Mesendoderm (in vitro differentiated cells): ENCODE results near the gene BBOX1.

Experiments used
- DNase-seq: peaks from one replicate; pipeline ENCODE4 v3.0.0; 2013
- H2AK5ac ChIP-seq: 2 replicates; pipeline ENCODE4 v1.6.1; 2013; ENCODE audit warnings: low read length, inconsistent platforms
- H2BK120ac ChIP-seq: 2 replicates; pipeline ENCODE4 v1.6.1; 2013; ENCODE audit warnings: low read depth, mild to moderate bottlenecking, low read length, moderate library complexity, mixed read lengths
- H2BK15ac ChIP-seq: replicated peaks from 2 replicates; pipeline ENCODE4 v1.6.1; 2013; ENCODE audit warnings: low read depth, mild to moderate bottlenecking, moderate library complexity
- H2BK5ac ChIP-seq: 2 replicates; pipeline ENCODE4 v1.6.1; 2013; ENCODE audit warnings: low read length, inconsistent platforms
- H3K18ac ChIP-seq: 2 replicates; pipeline ENCODE4 v1.6.1; 2013; ENCODE audit warnings: mild to moderate bottlenecking, low read length, mixed read lengths
- H3K23ac ChIP-seq: one replicate; pipeline ENCODE4 v1.6.1; 2013; ENCODE audit warnings: low read length
- H3K27ac ChIP-seq: 2 replicates; pipeline ENCODE4 v1.5.1; 2013; ENCODE audit warnings: low read depth, mild to moderate bottlenecking, inconsistent platforms, low read length, moderate library complexity
- H3K27me3 ChIP-seq: 2 replicates; pipeline ENCODE4 v1.6.1; 2013; ENCODE audit warnings: low read length, control low read depth, mild to moderate bottlenecking, inconsistent platforms; ENCODE audit not compliant: insufficient read depth, poor library complexity
- H3K36me3 ChIP-seq: 2 replicates; pipeline ENCODE4 v1.6.1; 2013; ENCODE audit warnings: low read length, inconsistent platforms; ENCODE audit not compliant: control insufficient read depth, insufficient read depth
- H3K4ac ChIP-seq: one replicate; pipeline ENCODE4 v1.6.1; 2013; ENCODE audit warnings: low read depth, mild to moderate bottlenecking, low read length, moderate library complexity
- H3K4me1 ChIP-seq: 2 replicates; pipeline ENCODE4 v1.6.1; 2013; ENCODE audit warnings: low read depth, low read length, inconsistent platforms; ENCODE audit not compliant: control insufficient read depth
- H3K4me2 ChIP-seq: 2 replicates; pipeline ENCODE4 v1.6.1; 2013; ENCODE audit warnings: low read length
- H3K4me3 ChIP-seq: 2 replicates; pipeline ENCODE4 v1.5.1; 2013; ENCODE audit warnings: mild to moderate bottlenecking, low read length
- H3K56ac ChIP-seq: one replicate; pipeline ENCODE4 v1.6.1; 2013; ENCODE audit warnings: low read length
- H3K79me1 ChIP-seq: 2 replicates; pipeline ENCODE4 v1.6.1; 2013; ENCODE audit warnings: low read length, inconsistent platforms
- H3K79me2 ChIP-seq: 2 replicates; pipeline ENCODE4 v1.6.1; 2013; ENCODE audit warnings: mild to moderate bottlenecking, low read length; ENCODE audit not compliant: control insufficient read depth, insufficient read depth
- H3K9ac ChIP-seq: 2 replicates; pipeline ENCODE4 v1.6.1; 2013; ENCODE audit warnings: low read length, inconsistent platforms
- H4K5ac ChIP-seq: one replicate; pipeline ENCODE4 v1.6.1; 2013; ENCODE audit warnings: low read length
- H4K8ac ChIP-seq: one replicate; pipeline ENCODE4 v1.6.1; 2013; ENCODE audit warnings: low read depth, mild to moderate bottlenecking, control low read depth, low read length, moderate library complexity
- WGBS: extraction: QIAGEN DNeasy Blood & Tissue Kit; methylation state at CpG from one replicate; pipeline ENCODE4 v1.1.7; 2013; ENCODE audit warnings: low lambda C conversion rate, missing lambda C conversion rate; ENCODE audit not compliant: insufficient coverage; ENCODE audit errors: extremely low coverage; 5-methylcytosine and 5-hydroxymethylcytosine counted together

The BBOX1 gene

GRCh38 chr11:27083241-27083640 lies 42.6 kb downstream of the BBOX1 start:
- no peak overlapping the region for H3K4me2 ChIP-seq
- H2BK15ac ChIP-seq = no peak overlapping the region
- no CpG with 5 or more reads among the region's 2 CpGs for WGBS
- no peak overlapping the region for H3K4ac ChIP-seq
- DNase-seq = no peak
- no peak overlapping the region for H2AK5ac ChIP-seq
- no peak overlapping the region for H3K9ac ChIP-seq
- H3K79me1 ChIP-seq = no peaks in the 10 kb centered on the region
- no peaks in the 10 kb centered on the region for H3K4me1 ChIP-seq
- no peak overlapping the region for H3K27ac ChIP-seq
- H3K56ac ChIP-seq = no peak overlapping the region
- H3K23ac ChIP-seq = no peak overlapping the region
- no peak overlapping the region for H2BK5ac ChIP-seq
- H3K79me2 ChIP-seq = no peaks in the 10 kb centered on the region
- no peak overlapping the region for H3K4me3 ChIP-seq
- H4K5ac ChIP-seq = no peak overlapping the region
- H4K8ac ChIP-seq = no peak overlapping the region
- no peaks in the 10 kb centered on the region for H3K36me3 ChIP-seq
- H3K27me3 ChIP-seq = no peaks in the 10 kb centered on the region
- H3K18ac ChIP-seq = no peak overlapping the region
- H2BK120ac ChIP-seq = no peak overlapping the region

GRCh38 chr11:27083782-27084181 lies 43.2 kb downstream of the BBOX1 start:
- H4K5ac ChIP-seq = no peak overlapping the region
- H3K36me3 ChIP-seq = no peaks in the 10 kb centered on the region
- no peaks in the 10 kb centered on the region for H3K79me2 ChIP-seq
- no peak overlapping the region for H3K4me3 ChIP-seq
- H3K27me3 ChIP-seq = no peaks in the 10 kb centered on the region
- H3K4me1 ChIP-seq = no peaks in the 10 kb centered on the region
- H3K4me2 ChIP-seq = no peak overlapping the region
- H4K8ac ChIP-seq = no peak overlapping the region
- no peak overlapping the region for H3K56ac ChIP-seq
- no peak overlapping the region for H3K9ac ChIP-seq
- H2BK120ac ChIP-seq = no peak overlapping the region
- H3K18ac ChIP-seq = no peak overlapping the region
- H2BK15ac ChIP-seq = no peak overlapping the region
- H3K4ac ChIP-seq = no peak overlapping the region
- H3K23ac ChIP-seq = no peak overlapping the region
- DNase-seq = no peak
- H2BK5ac ChIP-seq = no peak overlapping the region
- H3K79me1 ChIP-seq = no peaks in the 10 kb centered on the region
- H3K27ac ChIP-seq = no peak overlapping the region
- no peak overlapping the region for H2AK5ac ChIP-seq

GRCh38 chr11:27084518-27084917 lies 43.9 kb downstream of the BBOX1 start:
- no peak for DNase-seq
- Histone ChIP-seq H3K4me2 (no peak overlapping the region), H3K79me1 (no peaks in the 10 kb centered on the region), H3K79me2 (no peaks in the 10 kb centered on the region), H4K8ac (no peak overlapping the region), H2BK15ac (no peak overlapping the region), H3K4me1 (no peaks in the 10 kb centered on the region), H2BK5ac (no peak overlapping the region), H3K36me3 (no peaks in the 10 kb centered on the region), H3K27me3 (no peaks in the 10 kb centered on the region), H3K18ac (no peak overlapping the region), H4K5ac (no peak overlapping the region), H3K9ac (no peak overlapping the region), H2AK5ac (no peak overlapping the region), H3K27ac (no peak overlapping the region), H3K4ac (no peak overlapping the region), H3K56ac (no peak overlapping the region), H2BK120ac (no peak overlapping the region), H3K4me3 (no peak overlapping the region), H3K23ac (no peak overlapping the region)

GRCh38 chr11:27085111-27085510 lies 44.5 kb downstream of the BBOX1 start:
- H3K56ac ChIP-seq = no peak overlapping the region
- no peak overlapping the region for H2BK5ac ChIP-seq
- H2BK120ac ChIP-seq = no peak overlapping the region
- no CpG with 5 or more reads among the region's 1 CpG for WGBS
- H3K4me1 ChIP-seq = no peaks in the 10 kb centered on the region
- H3K4me3 ChIP-seq = no peak overlapping the region
- no peak overlapping the region for H3K23ac ChIP-seq
- H3K27me3 ChIP-seq = no peaks in the 10 kb centered on the region
- no peak overlapping the region for H3K27ac ChIP-seq
- no peaks in the 10 kb centered on the region for H3K79me1 ChIP-seq
- DNase-seq = no peak
- no peak overlapping the region for H2BK15ac ChIP-seq
- H3K18ac ChIP-seq = no peak overlapping the region
- H4K5ac ChIP-seq = no peak overlapping the region
- H3K4ac ChIP-seq = no peak overlapping the region
- no peak overlapping the region for H2AK5ac ChIP-seq
- H3K9ac ChIP-seq = no peak overlapping the region
- no peaks in the 10 kb centered on the region for H3K79me2 ChIP-seq
- no peak overlapping the region for H4K8ac ChIP-seq
- H3K36me3 ChIP-seq = no peaks in the 10 kb centered on the region
- H3K4me2 ChIP-seq = no peak overlapping the region

GRCh38 chr11:27085605-27086004 lies 45.0 kb downstream of the BBOX1 start:
- H3K4me3 ChIP-seq = no peak overlapping the region

GRCh38 chr11:27087432-27087831 lies 46.8 kb downstream of the BBOX1 start:
- no peak overlapping the region for H2BK120ac ChIP-seq
- H3K79me2 ChIP-seq = no peaks in the 10 kb centered on the region
- H2AK5ac ChIP-seq = no peak overlapping the region
- H3K9ac ChIP-seq = no peak overlapping the region
- no CpG with 5 or more reads among the region's 2 CpGs for WGBS
- H3K4ac ChIP-seq = no peak overlapping the region
- H3K4me3 ChIP-seq = no peak overlapping the region
- H3K18ac ChIP-seq = no peak overlapping the region
- H2BK5ac ChIP-seq = no peak overlapping the region
- H3K56ac ChIP-seq = no peak overlapping the region
- no peak overlapping the region for H3K4me2 ChIP-seq
- H3K36me3 ChIP-seq = no peaks in the 10 kb centered on the region
- H3K4me1 ChIP-seq = no peaks in the 10 kb centered on the region
- H4K8ac ChIP-seq = no peak overlapping the region
- no peak overlapping the region for H2BK15ac ChIP-seq
- H3K79me1 ChIP-seq = no peaks in the 10 kb centered on the region
- no peak for DNase-seq
- H3K27me3 ChIP-seq = no peaks in the 10 kb centered on the region
- H4K5ac ChIP-seq = no peak overlapping the region
- H3K23ac ChIP-seq = no peak overlapping the region
- no peak overlapping the region for H3K27ac ChIP-seq

More at GRCh38 chr11:27085605-27086004, 45.0 kb downstream of the BBOX1 start:
- no peak overlapping the region for H3K4me2 ChIP-seq
- H3K18ac ChIP-seq = no peak overlapping the region
- H3K27me3 ChIP-seq = no peaks in the 10 kb centered on the region
- H3K9ac ChIP-seq = no peak overlapping the region
- no peak overlapping the region for H2AK5ac ChIP-seq
- no peaks in the 10 kb centered on the region for H3K79me2 ChIP-seq
- H4K5ac ChIP-seq = no peak overlapping the region
- no peak overlapping the region for H4K8ac ChIP-seq
- no peak overlapping the region for H3K4ac ChIP-seq
- no peak overlapping the region for H2BK120ac ChIP-seq
- no peak overlapping the region for H3K23ac ChIP-seq
- DNase-seq = no peak
- no peak overlapping the region for H2BK5ac ChIP-seq
- H3K4me1 ChIP-seq = no peaks in the 10 kb centered on the region
- no peaks in the 10 kb centered on the region for H3K79me1 ChIP-seq
- WGBS = no CpG with 5 or more reads among the region's 1 CpG
- no peak overlapping the region for H3K27ac ChIP-seq
- no peaks in the 10 kb centered on the region for H3K36me3 ChIP-seq
- no peak overlapping the region for H3K56ac ChIP-seq
- H2BK15ac ChIP-seq = no peak overlapping the region
